Esophagus muscularis mucosa (tissue), 4 donors: Measurements from ENCODE around the gene NRXN3.

ENCODE experiments used
- EP300 ChIP-seq: sonication (generic); formaldehyde crosslinking; IDR thresholded peaks from one replicate; pipeline ENCODE4 v1.6.1; 2017; ENCODE audit warnings: antibody characterized with exemption
- POLR2A ChIP-seq: fragments of 450-650 bp; IDR thresholded peaks from one replicate; pipeline ENCODE4 v1.6.1; 2017; ENCODE audit warnings: antibody characterized with exemption, moderate library complexity, mild to moderate bottlenecking, low read depth
- POLR2AphosphoS5 ChIP-seq, 2 donors: sonication (generic); formaldehyde crosslinking; IDR thresholded peaks; one replicate each; pipeline ENCODE4 v1.6.1; 2017; ENCODE audit warnings: antibody characterized with exemption in 2 of 2
- TF ChIP-seq, protein P1 (sequence below), 3 experiments: fragments of 200-600 bp in 2 of 3; fragments of 450-650 bp in 1 of 3; sonication (generic) in 2 of 3; IDR thresholded peaks; one replicate each; pipeline ENCODE4 v1.5.1; 2017 to 2019; ENCODE audit warnings: antibody characterized with exemption in 3 of 3, mild to moderate bottlenecking in 2 of 3, moderate library complexity in 1 of 3

DNA sequence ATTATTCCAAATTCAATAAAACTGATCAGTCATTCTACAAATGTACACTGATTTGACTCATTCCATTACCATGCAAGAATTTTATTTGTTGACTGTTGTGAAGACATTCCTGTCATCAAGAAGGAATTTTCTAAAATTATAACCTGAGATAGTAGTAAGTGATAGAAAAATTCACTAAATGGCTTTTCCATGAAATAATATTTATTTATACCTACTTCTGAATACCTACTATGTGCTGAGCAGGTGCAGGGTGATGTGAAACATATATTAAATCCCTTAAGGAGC is 841.7 kb downstream of the NRXN3 start:
- TF ChIP-seq POLR2AphosphoS5 (IDR thresholded peaks at IDR 0.05), result no peak
- TF ChIP-seq, protein P1, sequence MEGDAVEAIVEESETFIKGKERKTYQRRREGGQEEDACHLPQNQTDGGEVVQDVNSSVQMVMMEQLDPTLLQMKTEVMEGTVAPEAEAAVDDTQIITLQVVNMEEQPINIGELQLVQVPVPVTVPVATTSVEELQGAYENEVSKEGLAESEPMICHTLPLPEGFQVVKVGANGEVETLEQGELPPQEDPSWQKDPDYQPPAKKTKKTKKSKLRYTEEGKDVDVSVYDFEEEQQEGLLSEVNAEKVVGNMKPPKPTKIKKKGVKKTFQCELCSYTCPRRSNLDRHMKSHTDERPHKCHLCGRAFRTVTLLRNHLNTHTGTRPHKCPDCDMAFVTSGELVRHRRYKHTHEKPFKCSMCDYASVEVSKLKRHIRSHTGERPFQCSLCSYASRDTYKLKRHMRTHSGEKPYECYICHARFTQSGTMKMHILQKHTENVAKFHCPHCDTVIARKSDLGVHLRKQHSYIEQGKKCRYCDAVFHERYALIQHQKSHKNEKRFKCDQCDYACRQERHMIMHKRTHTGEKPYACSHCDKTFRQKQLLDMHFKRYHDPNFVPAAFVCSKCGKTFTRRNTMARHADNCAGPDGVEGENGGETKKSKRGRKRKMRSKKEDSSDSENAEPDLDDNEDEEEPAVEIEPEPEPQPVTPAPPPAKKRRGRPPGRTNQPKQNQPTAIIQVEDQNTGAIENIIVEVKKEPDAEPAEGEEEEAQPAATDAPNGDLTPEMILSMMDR (IDR thresholded peaks at IDR 0.05), result no peak
- no peak for TF ChIP-seq POLR2A
- TF ChIP-seq EP300, result no peak
